Hepatocyte (in vitro differentiated cells): ENCODE measurements around the gene MACC1.

ENCODE experiments used
- EZH2 ChIP-seq: fragments of 200-600 bp; sonication (generic); IDR thresholded peaks from 2 replicates; pipeline ENCODE4 v1.6.1; 2016; ENCODE audit warnings: antibody characterized with exemption, mild to moderate bottlenecking, borderline replicate concordance
- EZH2phosphoT487 ChIP-seq: fragments of 200-600 bp; sonication (generic); IDR thresholded peaks from one replicate; pipeline ENCODE4 v1.6.1; 2018; ENCODE audit warnings: antibody characterized with exemption, mild to moderate bottlenecking, low read depth, moderate library complexity; ENCODE audit not compliant: unreplicated experiment, severe bottlenecking
- TF ChIP-seq, protein P1 (sequence below): fragments of 200-600 bp; sonication (generic); IDR thresholded peaks from 2 replicates; pipeline ENCODE4 v1.5.1; 2016; ENCODE audit warnings: antibody characterized with exemption, mild to moderate bottlenecking; ENCODE audit not compliant: poor library complexity

DNA sequence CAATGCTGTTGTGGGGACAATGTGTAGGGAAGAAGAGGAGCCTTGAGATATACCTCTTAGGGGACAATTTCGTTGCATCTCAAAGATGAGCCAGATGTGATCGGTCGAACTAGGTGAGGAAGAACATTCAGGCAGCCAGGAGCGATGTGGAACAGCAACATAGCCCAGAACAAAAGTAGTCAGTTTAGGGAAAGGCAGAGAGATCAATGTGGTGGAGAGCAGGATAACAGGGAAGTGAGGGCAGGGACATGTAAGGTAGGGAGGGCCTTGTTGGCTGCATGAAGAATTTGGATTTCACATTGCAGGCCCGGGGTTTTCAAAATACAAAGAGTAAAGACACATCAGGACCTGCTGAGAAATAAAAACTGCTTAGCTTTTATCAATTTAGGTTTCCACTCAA, 29.1 kb upstream of the MACC1 start:
- TF ChIP-seq, protein P1, sequence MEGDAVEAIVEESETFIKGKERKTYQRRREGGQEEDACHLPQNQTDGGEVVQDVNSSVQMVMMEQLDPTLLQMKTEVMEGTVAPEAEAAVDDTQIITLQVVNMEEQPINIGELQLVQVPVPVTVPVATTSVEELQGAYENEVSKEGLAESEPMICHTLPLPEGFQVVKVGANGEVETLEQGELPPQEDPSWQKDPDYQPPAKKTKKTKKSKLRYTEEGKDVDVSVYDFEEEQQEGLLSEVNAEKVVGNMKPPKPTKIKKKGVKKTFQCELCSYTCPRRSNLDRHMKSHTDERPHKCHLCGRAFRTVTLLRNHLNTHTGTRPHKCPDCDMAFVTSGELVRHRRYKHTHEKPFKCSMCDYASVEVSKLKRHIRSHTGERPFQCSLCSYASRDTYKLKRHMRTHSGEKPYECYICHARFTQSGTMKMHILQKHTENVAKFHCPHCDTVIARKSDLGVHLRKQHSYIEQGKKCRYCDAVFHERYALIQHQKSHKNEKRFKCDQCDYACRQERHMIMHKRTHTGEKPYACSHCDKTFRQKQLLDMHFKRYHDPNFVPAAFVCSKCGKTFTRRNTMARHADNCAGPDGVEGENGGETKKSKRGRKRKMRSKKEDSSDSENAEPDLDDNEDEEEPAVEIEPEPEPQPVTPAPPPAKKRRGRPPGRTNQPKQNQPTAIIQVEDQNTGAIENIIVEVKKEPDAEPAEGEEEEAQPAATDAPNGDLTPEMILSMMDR = no peak
- TF ChIP-seq EZH2 (no peak), EZH2phosphoT487 (no peak)
